ENCODE measurements around the gene PPP2R2C.

The PPP2R2C gene

DNA sequence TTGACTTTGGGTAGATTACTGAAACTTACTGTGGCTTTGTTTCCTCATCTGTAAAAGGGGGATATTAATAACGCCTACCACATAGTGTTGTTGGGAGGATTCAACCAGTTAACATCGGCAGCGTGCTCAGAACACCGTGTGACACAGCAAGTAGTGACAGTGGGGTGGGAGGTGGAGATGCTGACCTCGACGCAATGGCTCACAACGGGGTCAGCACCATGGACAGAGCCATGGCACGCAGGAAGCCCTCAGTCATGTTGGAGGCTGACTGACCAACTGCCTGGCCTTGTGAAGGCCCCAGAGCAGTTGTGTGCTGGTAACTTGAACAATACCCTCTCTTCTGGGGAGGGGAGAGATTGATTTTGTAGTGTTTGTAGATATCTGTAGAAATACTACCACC is 109.5 kb downstream of the PPP2R2C start:
- no peaks in the 10 kb centered on the region for H3K9me3 ChIP-seq (ENCODE audit: insufficient read depth, low read depth, low read length)
- no peaks in the 10 kb centered on the region for H4K20me1 ChIP-seq (ENCODE audit: insufficient read depth, low read length, poor library complexity, severe bottlenecking)
- H3K36me3 ChIP-seq (ENCODE audit: insufficient read depth, low read length): no peaks in the 10 kb centered on the region
- TF ChIP-seq, protein P1, sequence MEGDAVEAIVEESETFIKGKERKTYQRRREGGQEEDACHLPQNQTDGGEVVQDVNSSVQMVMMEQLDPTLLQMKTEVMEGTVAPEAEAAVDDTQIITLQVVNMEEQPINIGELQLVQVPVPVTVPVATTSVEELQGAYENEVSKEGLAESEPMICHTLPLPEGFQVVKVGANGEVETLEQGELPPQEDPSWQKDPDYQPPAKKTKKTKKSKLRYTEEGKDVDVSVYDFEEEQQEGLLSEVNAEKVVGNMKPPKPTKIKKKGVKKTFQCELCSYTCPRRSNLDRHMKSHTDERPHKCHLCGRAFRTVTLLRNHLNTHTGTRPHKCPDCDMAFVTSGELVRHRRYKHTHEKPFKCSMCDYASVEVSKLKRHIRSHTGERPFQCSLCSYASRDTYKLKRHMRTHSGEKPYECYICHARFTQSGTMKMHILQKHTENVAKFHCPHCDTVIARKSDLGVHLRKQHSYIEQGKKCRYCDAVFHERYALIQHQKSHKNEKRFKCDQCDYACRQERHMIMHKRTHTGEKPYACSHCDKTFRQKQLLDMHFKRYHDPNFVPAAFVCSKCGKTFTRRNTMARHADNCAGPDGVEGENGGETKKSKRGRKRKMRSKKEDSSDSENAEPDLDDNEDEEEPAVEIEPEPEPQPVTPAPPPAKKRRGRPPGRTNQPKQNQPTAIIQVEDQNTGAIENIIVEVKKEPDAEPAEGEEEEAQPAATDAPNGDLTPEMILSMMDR (conservative IDR thresholded peaks at IDR 0.05; ENCODE audit: low read length): no peak
- TF ChIP-seq EZH2phosphoT487 (IDR thresholded peaks at IDR 0.05; ENCODE audit: borderline replicate concordance): no peak
- H3K9me2 ChIP-seq (replicated peaks; ENCODE audit: low read depth, low read length): no peaks in the 10 kb centered on the region
- H3K4me2 ChIP-seq (ENCODE audit: low read depth, low read length, poor library complexity, severe bottlenecking): no peak overlapping the region
- H2AFZ ChIP-seq (ENCODE audit: low read length): no peak overlapping the region
- no peaks in the 10 kb centered on the region for H3K79me2 ChIP-seq (ENCODE audit: insufficient read depth, low read length)
- H3K27me3 ChIP-seq (ENCODE audit: insufficient read depth, low read length, poor library complexity, severe bottlenecking): no peaks in the 10 kb centered on the region
- no peaks in the 10 kb centered on the region for H3K4me1 ChIP-seq (ENCODE audit: insufficient read depth, low read length, poor library complexity, severe bottlenecking)
- H3K9ac ChIP-seq (ENCODE audit: low read depth, low read length, poor library complexity, severe bottlenecking): no peak overlapping the region
- H3K4me3 ChIP-seq (ENCODE audit: low read length, poor library complexity, severe bottlenecking): no peak overlapping the region
- H3F3A ChIP-seq (ENCODE audit: low read depth): no peaks in the 10 kb centered on the region

DNA sequence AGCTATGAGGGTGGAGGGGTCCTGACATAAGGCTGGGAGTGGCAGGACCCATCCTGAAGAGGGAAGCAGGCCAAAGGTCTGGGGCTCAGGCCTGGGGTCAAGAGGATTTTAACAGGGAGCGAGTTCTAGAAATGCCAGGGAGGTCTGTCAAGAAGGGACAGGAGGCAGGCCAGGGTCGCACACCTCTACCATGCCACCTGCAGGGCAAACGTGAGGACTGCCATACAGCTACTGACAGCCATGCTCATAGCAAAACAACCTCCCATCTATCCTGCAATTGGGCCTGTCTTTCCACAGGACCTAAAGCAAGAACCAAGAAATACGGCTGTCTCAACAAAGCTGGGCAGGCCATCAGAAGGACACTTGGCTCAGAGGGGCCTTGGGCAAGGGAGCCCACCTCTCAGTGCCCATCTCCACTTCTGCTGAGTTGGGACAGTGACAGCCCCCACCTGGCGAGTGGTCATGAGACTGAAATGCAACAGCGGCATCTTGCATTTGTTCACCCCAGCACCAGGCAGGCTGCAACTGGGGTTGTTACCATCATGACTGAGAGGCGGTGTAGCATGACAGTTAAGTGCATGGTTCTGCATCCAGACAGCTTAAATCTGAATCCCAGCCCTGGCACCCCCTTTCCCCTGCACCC is 110.0 kb downstream of the PPP2R2C start:
- Histone ChIP-seq H3K9ac (ENCODE audit: low read depth, low read length, poor library complexity, severe bottlenecking) (no peak overlapping the region), H3K4me2 (ENCODE audit: low read depth, low read length, poor library complexity, severe bottlenecking) (no peak overlapping the region), H2AFZ (ENCODE audit: low read length) (no peak overlapping the region), H4K20me1 (ENCODE audit: insufficient read depth, low read length, poor library complexity, severe bottlenecking) (no peaks in the 10 kb centered on the region), H3K27me3 (ENCODE audit: insufficient read depth, low read length, poor library complexity, severe bottlenecking) (no peaks in the 10 kb centered on the region), H3F3A (ENCODE audit: low read depth) (no peaks in the 10 kb centered on the region), H3K4me3 (ENCODE audit: low read length, poor library complexity, severe bottlenecking) (no peak overlapping the region), H3K36me3 (ENCODE audit: insufficient read depth, low read length) (no peaks in the 10 kb centered on the region), H3K9me3 (ENCODE audit: insufficient read depth, low read depth, low read length) (no peaks in the 10 kb centered on the region), H3K79me2 (ENCODE audit: insufficient read depth, low read length) (no peaks in the 10 kb centered on the region), H3K9me2 (replicated peaks; ENCODE audit: low read depth, low read length) (no peaks in the 10 kb centered on the region), H3K4me1 (ENCODE audit: insufficient read depth, low read length, poor library complexity, severe bottlenecking) (no peaks in the 10 kb centered on the region)
- TF ChIP-seq, protein P1 (conservative IDR thresholded peaks at IDR 0.05; ENCODE audit: low read length): 0 out of 2 replicates have a peak, but pooled peaks have one; percentile 24
- TF ChIP-seq EZH2phosphoT487 (IDR thresholded peaks at IDR 0.05; ENCODE audit: borderline replicate concordance): no peak

DNA sequence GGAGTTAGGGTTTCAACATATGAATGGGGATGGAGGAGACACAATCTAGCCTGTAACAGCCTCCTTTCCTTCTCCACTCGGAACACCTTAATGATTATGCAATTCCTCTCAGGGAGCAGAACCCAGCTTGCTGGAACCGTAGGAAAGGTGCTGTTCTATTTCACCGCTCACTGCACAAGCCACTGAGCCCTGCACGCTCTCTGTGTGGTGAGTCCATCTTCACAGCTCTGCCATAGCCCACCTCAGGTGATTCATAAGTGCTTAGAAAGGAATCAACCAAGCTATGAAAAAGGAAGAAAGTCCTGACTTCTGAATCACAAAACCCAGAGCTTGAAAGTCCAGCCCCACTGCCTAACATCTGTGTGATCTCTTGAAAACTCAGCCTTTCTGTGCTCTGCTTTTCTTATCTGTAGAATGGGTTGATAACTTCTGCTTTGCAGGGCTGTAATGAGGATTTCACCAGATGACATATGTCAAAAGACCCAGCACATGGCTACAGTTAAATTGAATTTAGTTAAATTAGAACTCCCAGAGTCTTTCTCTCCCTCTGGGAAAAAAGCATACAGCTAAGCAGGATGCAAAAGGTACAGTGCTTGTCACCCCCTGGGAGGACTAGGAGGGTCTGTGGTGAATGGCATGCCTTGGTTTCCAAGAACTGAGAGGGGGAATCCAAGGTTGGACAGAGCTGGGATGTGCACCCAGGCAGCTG is 111.2 kb downstream of the PPP2R2C start:
- H3K4me2 ChIP-seq (ENCODE audit: low read depth, low read length, poor library complexity, severe bottlenecking): no peak overlapping the region
- H3K27me3 ChIP-seq (ENCODE audit: insufficient read depth, low read length, poor library complexity, severe bottlenecking): no peaks in the 10 kb centered on the region
- H2AFZ ChIP-seq (ENCODE audit: low read length): no peak overlapping the region
- H3K4me1 ChIP-seq (ENCODE audit: insufficient read depth, low read length, poor library complexity, severe bottlenecking): no peaks in the 10 kb centered on the region
- no peaks in the 10 kb centered on the region for H3F3A ChIP-seq (ENCODE audit: low read depth)
- H4K20me1 ChIP-seq (ENCODE audit: insufficient read depth, low read length, poor library complexity, severe bottlenecking): no peaks in the 10 kb centered on the region
- H3K4me3 ChIP-seq (ENCODE audit: low read length, poor library complexity, severe bottlenecking): no peak overlapping the region
- no peaks in the 10 kb centered on the region for H3K79me2 ChIP-seq (ENCODE audit: insufficient read depth, low read length)
- H3K9me2 ChIP-seq (replicated peaks; ENCODE audit: low read depth, low read length): no peaks in the 10 kb centered on the region
- H3K9me3 ChIP-seq (ENCODE audit: insufficient read depth, low read depth, low read length): no peaks in the 10 kb centered on the region
- no peaks in the 10 kb centered on the region for H3K36me3 ChIP-seq (ENCODE audit: insufficient read depth, low read length)
- TF ChIP-seq, protein P1 (conservative IDR thresholded peaks at IDR 0.05; ENCODE audit: low read length): no peak
- no peak overlapping the region for H3K9ac ChIP-seq (ENCODE audit: low read depth, low read length, poor library complexity, severe bottlenecking)
